Epithelial cell of esophagus (primary cell): Measurements from ENCODE around the gene AGPAT1.
"Not testable (repeated sequence)": the region's sequence is repeated elsewhere in the genome, so short reads cannot be mapped to it uniquely, and the experiment has no call there.

Experiments used
- DNase-seq: peaks from one replicate; pipeline ENCODE4 v3.0.0; 2010; ENCODE audit warnings: low read depth
- H3K4me3 ChIP-seq: 2 replicates; pipeline ENCODE4 v1.5.1; 2011; ENCODE audit warnings: mild to moderate bottlenecking, low read length, control low read depth
- CTCF ChIP-seq: IDR thresholded peaks from 2 replicates; pipeline ENCODE4 v1.5.1; 2011; ENCODE audit warnings: low read depth, mild to moderate bottlenecking, low read length, control low read depth, inconsistent platforms; ENCODE audit not compliant: insufficient read depth; ENCODE audit errors: missing control alignments

AGPAT1 gene

GRCh38 chr6:32188381-32189068 lies 12.6 kb upstream of the AGPAT1 start:
- no peak for TF ChIP-seq CTCF
- H3K4me3 ChIP-seq: peak overlapping the region; percentile 64
- no peak for DNase-seq

- H3K4me3 ChIP-seq, DNase-seq: not testable (repeated sequence)
Observed at GRCh38 chr6:32187725-32188380, 12.0 kb upstream of the AGPAT1 start.

- DNase-seq: no peak
- TF ChIP-seq CTCF: no peak
- H3K4me3 ChIP-seq: no peak overlapping the region
Observed at GRCh38 chr6:32187009-32187709, 11.3 kb upstream of the AGPAT1 start.

GRCh38 chr6:32186151-32186840 lies 10.4 kb upstream of the AGPAT1 start:
- H3K4me3 ChIP-seq, DNase-seq: not testable (repeated sequence)

- H3K4me3 ChIP-seq: not testable (repeated sequence)
- DNase-seq: peak; percentile 85
Observed at GRCh38 chr6:32185681-32186131, 9.8 kb upstream of the AGPAT1 start.

GRCh38 chr6:32184084-32184640 lies 8.3 kb upstream of the AGPAT1 start, which contains the start of gene AGER:
TSS of gene AGER (minus strand) at chr6:32184253. CDS start at chr6:32184222, 31 bp downstream.
- H3K4me3 ChIP-seq: no peak within 1 kb of the TSS
- DNase-seq: no peak
- no peak for TF ChIP-seq CTCF

GRCh38 chr6:32183483-32184083 lies 7.7 kb upstream of the AGPAT1 start:
- H3K4me3 ChIP-seq: no peak overlapping the region
- no peak for DNase-seq
- no peak for TF ChIP-seq CTCF

GRCh38 chr6:32183030-32183429 lies 7.1 kb upstream of the AGPAT1 start:
- no peak for TF ChIP-seq CTCF
- no peak for DNase-seq
- H3K4me3 ChIP-seq: no peak overlapping the region
